GM18508 (cell line): Measurements from ENCODE around the gene FAM135A.
"Not testable (repeated sequence)": the region's sequence is repeated elsewhere in the genome, so short reads cannot be mapped to it uniquely, and the experiment has no call there.

Experiments used
- ATAC-seq: cut with Tn5 transposase; IDR thresholded peaks from one replicate; pipeline ENCODE4 v1.9.1; 2021; ENCODE audit warnings: moderate number of reproducible peaks; ENCODE audit not compliant: insufficient read depth, unreplicated experiment

FAM135A gene

GRCh38 chr6:70453899-70454298 lies 40.6 kb downstream of the FAM135A start:
- ATAC-seq, result not testable (repeated sequence)

- ATAC-seq, result no peak
Measured at GRCh38 chr6:70456735-70457134, 43.4 kb downstream of the FAM135A start.

- ATAC-seq, result no peak
Measured at GRCh38 chr6:70459235-70459634, 45.9 kb downstream of the FAM135A start.

GRCh38 chr6:70459699-70460098 lies 46.4 kb downstream of the FAM135A start:
- ATAC-seq, result not testable (repeated sequence)

- no peak for ATAC-seq
Measured at GRCh38 chr6:70470016-70470415, 56.7 kb downstream of the FAM135A start.

- ATAC-seq, result not testable (repeated sequence)
Measured at GRCh38 chr6:70470510-70470909, 57.2 kb downstream of the FAM135A start.

GRCh38 chr6:70474751-70475150 lies 61.4 kb downstream of the FAM135A start:
- ATAC-seq, result no peak

- no peak for ATAC-seq
Measured at GRCh38 chr6:70479236-70479635, 65.9 kb downstream of the FAM135A start.

- not testable (repeated sequence) for ATAC-seq
Measured at GRCh38 chr6:70486638-70487037, 73.3 kb downstream of the FAM135A start.

GRCh38 chr6:70489364-70489763 lies 76.1 kb downstream of the FAM135A start:
- ATAC-seq, result no peak

GRCh38 chr6:70494833-70495232 lies 81.5 kb downstream of the FAM135A start:
- no peak for ATAC-seq

GRCh38 chr6:70495790-70496189 lies 82.5 kb downstream of the FAM135A start:
- ATAC-seq, result not testable (repeated sequence)

- ATAC-seq, result no peak
Measured at GRCh38 chr6:70502484-70502883, 89.2 kb downstream of the FAM135A start.

- no peak for ATAC-seq
Measured at GRCh38 chr6:70503813-70504465, 90.6 kb downstream of the FAM135A start.

- no peak for ATAC-seq
Measured at GRCh38 chr6:70506321-70506720, 93.0 kb downstream of the FAM135A start.

- ATAC-seq, result no peak
Measured at GRCh38 chr6:70507161-70507560, 93.9 kb downstream of the FAM135A start.

- no peak for ATAC-seq
Measured at GRCh38 chr6:70508953-70509352, 95.6 kb downstream of the FAM135A start.

- no peak for ATAC-seq
Measured at GRCh38 chr6:70510600-70510999, 97.3 kb downstream of the FAM135A start.

- no peak for ATAC-seq
Measured at GRCh38 chr6:70518723-70519122, 105.4 kb downstream of the FAM135A start.

- no peak for ATAC-seq
Measured at GRCh38 chr6:70520575-70520974, 107.3 kb downstream of the FAM135A start.

GRCh38 chr6:70524721-70525286 lies 111.5 kb downstream of the FAM135A start:
- ATAC-seq, result no peak

GRCh38 chr6:70527071-70527737 lies 113.9 kb downstream of the FAM135A start:
- ATAC-seq, result no peak
